Measurements from ENCODE around the gene ZIC4. TPM values are rescaled to one million over a fixed set of nuclear protein-coding genes. Genes with fewer than 3 reads are reported as not detected.

The ZIC4 gene
- total RNA-seq, 1 donor from 2014 or later = not detected

GRCh38 chr3:147428326-147428725, 22.0 kb upstream of the ZIC4 start:
- no peak overlapping the region for H3K27ac Mint-ChIP-seq (ENCODE audit: unreplicated experiment)
- H3K4me1 Mint-ChIP-seq (ENCODE audit: low read depth, unreplicated experiment) = peaks cover 4% of the 10 kb centered on the region
- no peak overlapping the region for H3K4me3 Mint-ChIP-seq (ENCODE audit: unreplicated experiment)
- H3K9me3 Mint-ChIP-seq (ENCODE audit: unreplicated experiment) = peaks cover 8% of the 10 kb centered on the region
- no peak for DNase-seq
- H3K36me3 Mint-ChIP-seq (ENCODE audit: unreplicated experiment) = no peaks in the 10 kb centered on the region
- H3K27me3 Mint-ChIP-seq (ENCODE audit: unreplicated experiment) = peaks cover 8% of the 10 kb centered on the region
- no peak for TF ChIP-seq CTCF (IDR thresholded peaks at IDR 0.05; ENCODE audit: partially characterized antibody, unreplicated experiment)

- H3K4me3 Mint-ChIP-seq (ENCODE audit: unreplicated experiment) = no peak overlapping the region
- TF ChIP-seq CTCF (IDR thresholded peaks at IDR 0.05; ENCODE audit: partially characterized antibody, unreplicated experiment) = no peak
Measured at GRCh38 chr3:147427746-147428145, 21.4 kb upstream of the ZIC4 start.

GRCh38 chr3:147426931-147427330, 20.6 kb upstream of the ZIC4 start:
- peaks cover 14% of the 10 kb centered on the region for H3K9me3 Mint-ChIP-seq (ENCODE audit: unreplicated experiment)
- H3K27me3 Mint-ChIP-seq (ENCODE audit: unreplicated experiment) = peaks cover 21% of the 10 kb centered on the region
- no peak overlapping the region for H3K27ac Mint-ChIP-seq (ENCODE audit: unreplicated experiment)
- peaks cover 11% of the 10 kb centered on the region for H3K4me1 Mint-ChIP-seq (ENCODE audit: low read depth, unreplicated experiment)
- H3K36me3 Mint-ChIP-seq (ENCODE audit: unreplicated experiment) = no peaks in the 10 kb centered on the region
- no peak overlapping the region for H3K4me3 Mint-ChIP-seq (ENCODE audit: unreplicated experiment)
- DNase-seq = no peak
- TF ChIP-seq CTCF (IDR thresholded peaks at IDR 0.05; ENCODE audit: partially characterized antibody, unreplicated experiment) = no peak

More at GRCh38 chr3:147427746-147428145, 21.4 kb upstream of the ZIC4 start:
- Mint-ChIP-seq H3K27me3 (ENCODE audit: unreplicated experiment) (peaks cover 13% of the 10 kb centered on the region), H3K27ac (ENCODE audit: unreplicated experiment) (no peak overlapping the region), H3K4me1 (ENCODE audit: low read depth, unreplicated experiment) (peaks cover 6% of the 10 kb centered on the region), H3K36me3 (ENCODE audit: unreplicated experiment) (no peaks in the 10 kb centered on the region), H3K9me3 (ENCODE audit: unreplicated experiment) (peaks cover 9% of the 10 kb centered on the region)
- DNase-seq = no peak

- DNase-seq = no peak
- H3K36me3 Mint-ChIP-seq (ENCODE audit: unreplicated experiment) = no peaks in the 10 kb centered on the region
- H3K27ac Mint-ChIP-seq (ENCODE audit: unreplicated experiment) = no peak overlapping the region
- TF ChIP-seq CTCF (IDR thresholded peaks at IDR 0.05; ENCODE audit: partially characterized antibody, unreplicated experiment) = no peak
- H3K4me1 Mint-ChIP-seq (ENCODE audit: low read depth, unreplicated experiment) = peaks cover 11% of the 10 kb centered on the region
- H3K4me3 Mint-ChIP-seq (ENCODE audit: unreplicated experiment) = no peak overlapping the region
- peaks cover 26% of the 10 kb centered on the region for H3K27me3 Mint-ChIP-seq (ENCODE audit: unreplicated experiment)
- peaks cover 16% of the 10 kb centered on the region for H3K9me3 Mint-ChIP-seq (ENCODE audit: unreplicated experiment)
Measured at GRCh38 chr3:147425388-147425850, 19.1 kb upstream of the ZIC4 start.

- peaks cover 17% of the 10 kb centered on the region for H3K9me3 Mint-ChIP-seq (ENCODE audit: unreplicated experiment)
- no peaks in the 10 kb centered on the region for H3K36me3 Mint-ChIP-seq (ENCODE audit: unreplicated experiment)
- no peak for TF ChIP-seq CTCF (IDR thresholded peaks at IDR 0.05; ENCODE audit: partially characterized antibody, unreplicated experiment)
- H3K4me1 Mint-ChIP-seq (ENCODE audit: low read depth, unreplicated experiment) = peaks cover 11% of the 10 kb centered on the region
- peaks cover 33% of the 10 kb centered on the region for H3K27me3 Mint-ChIP-seq (ENCODE audit: unreplicated experiment)
- no peak overlapping the region for H3K27ac Mint-ChIP-seq (ENCODE audit: unreplicated experiment)
- DNase-seq = no peak
- H3K4me3 Mint-ChIP-seq (ENCODE audit: unreplicated experiment) = no peak overlapping the region
Measured at GRCh38 chr3:147424581-147425387, 18.4 kb upstream of the ZIC4 start.
